A673 (cell line): ENCODE results near the gene DAD1. TPM values are rescaled to one million over a fixed set of nuclear protein-coding genes. Genes with fewer than 3 reads are reported as not detected.

Experiments used
- BruUV-seq: library from RNA; stranded (reverse); fragments of 400-500 nt; replicated peaks from 2 replicates; lab custom pipeline; 2021; lab: Mats Ljungman, UMichigan
- CTCF ChIA-PET: fragments of 300-600 bp; sonication (Branson Sonifier 250); formaldehyde crosslinking; loops from one replicate; lab custom pipeline; 2022; ENCODE audit warnings: antibody characterized with exemption; lab: Charles Lee
- POLR2A ChIA-PET: fragments of 300-600 bp; sonication (Branson Sonifier 250); formaldehyde crosslinking; loops from one replicate; lab custom pipeline; 2022; ENCODE audit warnings: antibody characterized with exemption; ENCODE audit not compliant: low non-redundant PET; lab: Charles Lee
- DNase-seq: peaks from one replicate; pipeline ENCODE4 v3.0.0-alpha.2; 2015; ENCODE audit warnings: low spot score
- H3K27ac ChIP-seq: fragments of 200-600 bp; sonication (generic); 2 replicates; pipeline ENCODE4 v1.5.1; 2016; ENCODE audit warnings: mixed run types, low read depth, mild to moderate bottlenecking, mixed read lengths, antibody characterized with exemption, low read length; ENCODE audit not compliant: poor library complexity, severe bottlenecking
- H3K27me3 ChIP-seq: fragments of 200-600 bp; sonication (generic); replicated peaks from 2 replicates; pipeline ENCODE4 v1.6.1; 2017; ENCODE audit warnings: mixed run types, low read depth, mild to moderate bottlenecking, mixed read lengths, antibody characterized with exemption, low read length; ENCODE audit not compliant: insufficient read depth, poor library complexity
- H3K36me3 ChIP-seq: fragments of 200-600 bp; sonication (generic); 2 replicates; pipeline ENCODE4 v1.6.1; 2016; ENCODE audit warnings: mixed run types, mild to moderate bottlenecking, mixed read lengths, antibody characterized with exemption, low read length; ENCODE audit not compliant: insufficient read depth, poor library complexity, severe bottlenecking
- H3K4me1 ChIP-seq: fragments of 200-600 bp; sonication (generic); 2 replicates; pipeline ENCODE4 v1.6.1; 2017; ENCODE audit warnings: mixed run types, mild to moderate bottlenecking, mixed read lengths, antibody characterized with exemption, low read length; ENCODE audit not compliant: insufficient read depth, poor library complexity, severe bottlenecking
- H3K4me3 ChIP-seq: fragments of 200-600 bp; sonication (generic); 2 replicates; pipeline ENCODE4 v1.5.1; 2016; ENCODE audit warnings: low read depth, mixed run types, mild to moderate bottlenecking, mixed read lengths, low read length; ENCODE audit not compliant: poor library complexity, severe bottlenecking
- H3K9me3 ChIP-seq: fragments of 200-600 bp; sonication (generic); 2 replicates; pipeline ENCODE4 v1.6.1; 2016; ENCODE audit warnings: mixed run types, low read depth, mild to moderate bottlenecking, mixed read lengths, antibody characterized with exemption, low read length; ENCODE audit not compliant: poor library complexity, severe bottlenecking
- EZH2 ChIP-seq: fragments of 200-600 bp; sonication (generic); IDR thresholded peaks from 2 replicates; pipeline ENCODE4 v1.6.1; 2017; ENCODE audit warnings: borderline replicate concordance, low read depth, mild to moderate bottlenecking, mixed read lengths, antibody characterized with exemption, low read length; ENCODE audit not compliant: poor library complexity, severe bottlenecking
- intact Hi-C: fragments of 100-400 bp; cut with micrococcal nuclease; formaldehyde crosslinking; loops from one replicate; pipeline ENCODE4 v1.10.0; 2022; ENCODE audit not compliant: unreplicated experiment
- total RNA-seq: library from RNA; stranded (reverse); gene quantifications from 2 replicates; pipeline ENCODE4 v1.2.3, GENCODE V29; 2021
- TF ChIP-seq, protein P1 (sequence below): fragments of 300-800, 200-600 bp; sonication (generic); conservative IDR thresholded peaks from 2 replicates; pipeline ENCODE4 v1.5.1; 2017; ENCODE audit warnings: low read depth, mild to moderate bottlenecking, antibody characterized with exemption, low read length, moderate library complexity, mixed read lengths

Gene DAD1
- total RNA-seq, 1 experiment from 2014 or later = 261 TPM

- peaks cover 86% of the 10 kb centered on the region for H3K4me1 ChIP-seq
- H3K36me3 ChIP-seq = no peaks in the 10 kb centered on the region
- no TSS peak for BruUV-seq
- ChIA-PET CTCF (no interaction called here), POLR2A (no interaction called here)
- intact Hi-C loops = no loop called here
- no peaks in the 10 kb centered on the region for H3K9me3 ChIP-seq
- DNase-seq = peak; percentile 58
- no peaks in the 10 kb centered on the region for H3K27me3 ChIP-seq
- peak overlapping the region; percentile 47 for H3K27ac ChIP-seq
- no peak for TF ChIP-seq EZH2
- TF ChIP-seq, protein P1, sequence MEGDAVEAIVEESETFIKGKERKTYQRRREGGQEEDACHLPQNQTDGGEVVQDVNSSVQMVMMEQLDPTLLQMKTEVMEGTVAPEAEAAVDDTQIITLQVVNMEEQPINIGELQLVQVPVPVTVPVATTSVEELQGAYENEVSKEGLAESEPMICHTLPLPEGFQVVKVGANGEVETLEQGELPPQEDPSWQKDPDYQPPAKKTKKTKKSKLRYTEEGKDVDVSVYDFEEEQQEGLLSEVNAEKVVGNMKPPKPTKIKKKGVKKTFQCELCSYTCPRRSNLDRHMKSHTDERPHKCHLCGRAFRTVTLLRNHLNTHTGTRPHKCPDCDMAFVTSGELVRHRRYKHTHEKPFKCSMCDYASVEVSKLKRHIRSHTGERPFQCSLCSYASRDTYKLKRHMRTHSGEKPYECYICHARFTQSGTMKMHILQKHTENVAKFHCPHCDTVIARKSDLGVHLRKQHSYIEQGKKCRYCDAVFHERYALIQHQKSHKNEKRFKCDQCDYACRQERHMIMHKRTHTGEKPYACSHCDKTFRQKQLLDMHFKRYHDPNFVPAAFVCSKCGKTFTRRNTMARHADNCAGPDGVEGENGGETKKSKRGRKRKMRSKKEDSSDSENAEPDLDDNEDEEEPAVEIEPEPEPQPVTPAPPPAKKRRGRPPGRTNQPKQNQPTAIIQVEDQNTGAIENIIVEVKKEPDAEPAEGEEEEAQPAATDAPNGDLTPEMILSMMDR = no peak
- H3K4me3 ChIP-seq = no peak overlapping the region
Measured at GRCh38 chr14:22540293-22540692, 48.7 kb downstream of the DAD1 start.

DNA sequence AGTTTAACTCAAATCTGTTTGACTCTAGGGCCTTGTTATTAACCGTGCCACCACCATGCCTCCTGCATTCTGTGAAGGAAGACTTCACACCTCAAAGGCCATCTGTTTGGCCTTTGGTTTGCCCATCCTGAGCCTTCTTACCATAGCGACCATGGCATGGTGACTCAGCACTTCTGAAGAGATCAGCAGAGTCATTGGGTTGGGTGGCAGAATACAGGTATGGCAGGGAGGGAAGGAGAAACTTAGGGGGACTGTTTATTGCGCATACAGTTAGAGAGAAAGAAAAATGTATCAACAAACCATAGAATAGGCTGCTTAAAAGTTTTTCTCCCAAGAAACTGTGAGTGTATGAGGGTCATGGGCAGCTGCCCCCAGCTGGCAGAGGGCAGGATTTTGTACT lies 49.2 kb downstream of the DAD1 start:
- BruUV-seq = no TSS peak
- no peaks in the 10 kb centered on the region for H3K27me3 ChIP-seq
- H3K4me3 ChIP-seq = no peak overlapping the region
- no peaks in the 10 kb centered on the region for H3K36me3 ChIP-seq
- intact Hi-C loops = no loop called here
- DNase-seq = no peak
- H3K9me3 ChIP-seq = no peaks in the 10 kb centered on the region
- TF ChIP-seq, protein P1 = no peak
- TF ChIP-seq EZH2 = no peak
- CTCF ChIA-PET = no interaction called here
- peak overlapping the region; percentile 47 for H3K27ac ChIP-seq
- POLR2A ChIA-PET = no interaction called here
- peaks cover 81% of the 10 kb centered on the region for H3K4me1 ChIP-seq

DNA sequence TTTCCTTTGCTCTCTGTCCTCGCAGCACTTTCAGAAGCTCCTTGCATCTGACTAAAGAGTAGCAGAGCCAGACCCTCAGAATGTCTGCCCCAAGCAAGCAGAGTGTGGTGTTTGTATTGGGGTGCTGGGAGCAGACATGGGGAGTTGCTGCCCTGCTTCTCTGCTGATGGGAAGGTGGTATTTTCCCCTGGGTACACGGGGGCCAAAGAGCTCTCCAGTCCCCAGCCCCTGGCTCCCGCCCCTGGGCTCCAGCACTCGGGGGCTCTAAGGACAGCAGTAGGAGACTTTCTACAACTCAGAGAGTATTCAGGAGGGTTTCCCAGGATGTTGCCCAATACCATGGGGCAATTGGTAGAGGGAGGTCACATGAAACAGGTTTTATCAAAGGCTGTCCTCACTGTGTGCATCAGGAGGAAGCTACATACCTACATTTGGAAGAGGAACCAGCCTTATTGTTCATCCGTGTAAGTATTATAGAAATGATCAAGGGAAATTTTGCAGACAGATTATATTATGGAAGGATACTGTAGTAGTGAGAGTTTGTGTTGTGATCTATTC lies 50.3 kb downstream of the DAD1 start:
- CTCF ChIA-PET = no interaction called here
- no peak for DNase-seq
- Histone ChIP-seq H3K27me3 (no peaks in the 10 kb centered on the region), H3K4me3 (no peak overlapping the region), H3K36me3 (no peaks in the 10 kb centered on the region), H3K9me3 (no peaks in the 10 kb centered on the region), H3K4me1 (peaks cover 71% of the 10 kb centered on the region), H3K27ac (peak overlapping the region; percentile 47)
- POLR2A ChIA-PET = interaction anchor here (0.6 kb wide), 1 partner anchor 32 kb away, joined by 3 read pairs; no protein-coding TSS in a partner anchor
- intact Hi-C loops = no loop called here
- TF ChIP-seq EZH2 = no peak
- TF ChIP-seq, protein P1 = no peak
- BruUV-seq = no TSS peak
